ENCODE measurements around the gene APMAP.

DNA sequence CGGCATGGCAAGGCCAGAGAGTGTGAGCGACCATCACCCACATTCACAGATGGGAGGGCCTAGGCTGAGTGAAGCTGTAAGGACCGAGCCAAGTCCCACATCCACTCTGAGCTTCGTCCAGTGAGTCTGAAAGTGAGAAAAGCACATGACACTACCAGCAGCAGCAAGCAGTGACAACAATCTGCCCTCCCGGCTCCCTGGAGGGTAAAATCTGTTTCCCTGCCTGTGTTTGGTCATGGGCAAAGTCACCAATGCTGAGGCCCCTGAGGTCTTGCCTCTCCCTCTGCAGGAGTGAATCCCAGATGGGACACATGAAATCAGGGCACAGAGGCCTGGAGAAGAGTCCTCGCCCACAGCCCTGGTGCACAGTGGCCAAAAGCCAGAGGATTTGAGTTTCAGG lies 49.9 kb downstream of the APMAP start:
- TF ChIP-seq, protein P1, sequence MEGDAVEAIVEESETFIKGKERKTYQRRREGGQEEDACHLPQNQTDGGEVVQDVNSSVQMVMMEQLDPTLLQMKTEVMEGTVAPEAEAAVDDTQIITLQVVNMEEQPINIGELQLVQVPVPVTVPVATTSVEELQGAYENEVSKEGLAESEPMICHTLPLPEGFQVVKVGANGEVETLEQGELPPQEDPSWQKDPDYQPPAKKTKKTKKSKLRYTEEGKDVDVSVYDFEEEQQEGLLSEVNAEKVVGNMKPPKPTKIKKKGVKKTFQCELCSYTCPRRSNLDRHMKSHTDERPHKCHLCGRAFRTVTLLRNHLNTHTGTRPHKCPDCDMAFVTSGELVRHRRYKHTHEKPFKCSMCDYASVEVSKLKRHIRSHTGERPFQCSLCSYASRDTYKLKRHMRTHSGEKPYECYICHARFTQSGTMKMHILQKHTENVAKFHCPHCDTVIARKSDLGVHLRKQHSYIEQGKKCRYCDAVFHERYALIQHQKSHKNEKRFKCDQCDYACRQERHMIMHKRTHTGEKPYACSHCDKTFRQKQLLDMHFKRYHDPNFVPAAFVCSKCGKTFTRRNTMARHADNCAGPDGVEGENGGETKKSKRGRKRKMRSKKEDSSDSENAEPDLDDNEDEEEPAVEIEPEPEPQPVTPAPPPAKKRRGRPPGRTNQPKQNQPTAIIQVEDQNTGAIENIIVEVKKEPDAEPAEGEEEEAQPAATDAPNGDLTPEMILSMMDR (IDR thresholded peaks at IDR 0.05) = no peak
- TF ChIP-seq POLR2A (IDR thresholded peaks at IDR 0.05) (no peak), POLR2AphosphoS5 (IDR thresholded peaks at IDR 0.05) (no peak)

Measured in prostate gland (tissue), 2 donors.